ENCODE results near the gene VPS29.

The VPS29 gene

GRCh38 chr12:110444455-110444854, 57.5 kb downstream of the VPS29 start:
- no peak for DNase-seq (ENCODE audit: low read depth)
